Measurements from ENCODE around the gene AMER2.

Gene AMER2

GRCh38 chr13:25171517-25172302 is at the start of gene AMER2:
TSS of gene AMER2 (minus strand) at chr13:25172288. CDS start at chr13:25171619, 669 bp downstream.
- DNase-seq = peak; percentile 4

GRCh38 chr13:25218019-25218418 is 45.9 kb upstream of the AMER2 start:
- DNase-seq = no peak

- DNase-seq = peak; percentile 16
Measured at GRCh38 chr13:25217023-25217885, 45.2 kb upstream of the AMER2 start.

GRCh38 chr13:25215253-25215575 is 43.1 kb upstream of the AMER2 start:
- DNase-seq = no peak

GRCh38 chr13:25214491-25215252 is 42.6 kb upstream of the AMER2 start:
- DNase-seq = no peak

GRCh38 chr13:25213715-25214114 is 41.6 kb upstream of the AMER2 start:
- no peak for DNase-seq

- no peak for DNase-seq
Measured at GRCh38 chr13:25210842-25211569, 38.9 kb upstream of the AMER2 start.

- no peak for DNase-seq
Measured at GRCh38 chr13:25207291-25207810, 35.3 kb upstream of the AMER2 start.

- DNase-seq = no peak
Measured at GRCh38 chr13:25204863-25205262, 32.8 kb upstream of the AMER2 start.

GRCh38 chr13:25203127-25203740 is 31.1 kb upstream of the AMER2 start:
- DNase-seq = no peak

- no peak for DNase-seq
Measured at GRCh38 chr13:25200783-25201182, 28.7 kb upstream of the AMER2 start.

- no peak for DNase-seq
Measured at GRCh38 chr13:25198647-25199046, 26.6 kb upstream of the AMER2 start.

- DNase-seq = no peak
Measured at GRCh38 chr13:25196971-25197370, 24.9 kb upstream of the AMER2 start.

GRCh38 chr13:25192936-25193335 is 20.8 kb upstream of the AMER2 start:
- no peak for DNase-seq

GRCh38 chr13:25192489-25192888 is 20.4 kb upstream of the AMER2 start:
- DNase-seq = no peak

GRCh38 chr13:25192052-25192451 is 20.0 kb upstream of the AMER2 start:
- no peak for DNase-seq

- no peak for DNase-seq
Measured at GRCh38 chr13:25190771-25191170, 18.7 kb upstream of the AMER2 start.

GRCh38 chr13:25190256-25190655 is 18.2 kb upstream of the AMER2 start:
- no peak for DNase-seq

- no peak for DNase-seq
Measured at GRCh38 chr13:25187596-25187995, 15.5 kb upstream of the AMER2 start.

GRCh38 chr13:25186187-25186586 is 14.1 kb upstream of the AMER2 start:
- DNase-seq = no peak

GRCh38 chr13:25181597-25181996 is 9.5 kb upstream of the AMER2 start:
- no peak for DNase-seq
